Kasumi-1 (cell line): ENCODE results near the gene TMEM131L.
"Not testable (repeated sequence)": the region's sequence is repeated elsewhere in the genome, so short reads cannot be mapped to it uniquely, and the experiment has no call there.

Experiments used
- DNase-seq, 2 experiments: peaks; one replicate each; lab custom pipeline; 2025; lab: John Stamatoyannopoulos, UW

Gene TMEM131L, protein sequence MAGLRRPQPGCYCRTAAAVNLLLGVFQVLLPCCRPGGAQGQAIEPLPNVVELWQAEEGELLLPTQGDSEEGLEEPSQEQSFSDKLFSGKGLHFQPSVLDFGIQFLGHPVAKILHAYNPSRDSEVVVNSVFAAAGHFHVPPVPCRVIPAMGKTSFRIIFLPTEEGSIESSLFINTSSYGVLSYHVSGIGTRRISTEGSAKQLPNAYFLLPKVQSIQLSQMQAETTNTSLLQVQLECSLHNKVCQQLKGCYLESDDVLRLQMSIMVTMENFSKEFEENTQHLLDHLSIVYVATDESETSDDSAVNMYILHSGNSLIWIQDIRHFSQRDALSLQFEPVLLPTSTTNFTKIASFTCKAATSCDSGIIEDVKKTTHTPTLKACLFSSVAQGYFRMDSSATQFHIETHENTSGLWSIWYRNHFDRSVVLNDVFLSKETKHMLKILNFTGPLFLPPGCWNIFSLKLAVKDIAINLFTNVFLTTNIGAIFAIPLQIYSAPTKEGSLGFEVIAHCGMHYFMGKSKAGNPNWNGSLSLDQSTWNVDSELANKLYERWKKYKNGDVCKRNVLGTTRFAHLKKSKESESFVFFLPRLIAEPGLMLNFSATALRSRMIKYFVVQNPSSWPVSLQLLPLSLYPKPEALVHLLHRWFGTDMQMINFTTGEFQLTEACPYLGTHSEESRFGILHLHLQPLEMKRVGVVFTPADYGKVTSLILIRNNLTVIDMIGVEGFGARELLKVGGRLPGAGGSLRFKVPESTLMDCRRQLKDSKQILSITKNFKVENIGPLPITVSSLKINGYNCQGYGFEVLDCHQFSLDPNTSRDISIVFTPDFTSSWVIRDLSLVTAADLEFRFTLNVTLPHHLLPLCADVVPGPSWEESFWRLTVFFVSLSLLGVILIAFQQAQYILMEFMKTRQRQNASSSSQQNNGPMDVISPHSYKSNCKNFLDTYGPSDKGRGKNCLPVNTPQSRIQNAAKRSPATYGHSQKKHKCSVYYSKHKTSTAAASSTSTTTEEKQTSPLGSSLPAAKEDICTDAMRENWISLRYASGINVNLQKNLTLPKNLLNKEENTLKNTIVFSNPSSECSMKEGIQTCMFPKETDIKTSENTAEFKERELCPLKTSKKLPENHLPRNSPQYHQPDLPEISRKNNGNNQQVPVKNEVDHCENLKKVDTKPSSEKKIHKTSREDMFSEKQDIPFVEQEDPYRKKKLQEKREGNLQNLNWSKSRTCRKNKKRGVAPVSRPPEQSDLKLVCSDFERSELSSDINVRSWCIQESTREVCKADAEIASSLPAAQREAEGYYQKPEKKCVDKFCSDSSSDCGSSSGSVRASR (N-terminal part only)

DNA sequence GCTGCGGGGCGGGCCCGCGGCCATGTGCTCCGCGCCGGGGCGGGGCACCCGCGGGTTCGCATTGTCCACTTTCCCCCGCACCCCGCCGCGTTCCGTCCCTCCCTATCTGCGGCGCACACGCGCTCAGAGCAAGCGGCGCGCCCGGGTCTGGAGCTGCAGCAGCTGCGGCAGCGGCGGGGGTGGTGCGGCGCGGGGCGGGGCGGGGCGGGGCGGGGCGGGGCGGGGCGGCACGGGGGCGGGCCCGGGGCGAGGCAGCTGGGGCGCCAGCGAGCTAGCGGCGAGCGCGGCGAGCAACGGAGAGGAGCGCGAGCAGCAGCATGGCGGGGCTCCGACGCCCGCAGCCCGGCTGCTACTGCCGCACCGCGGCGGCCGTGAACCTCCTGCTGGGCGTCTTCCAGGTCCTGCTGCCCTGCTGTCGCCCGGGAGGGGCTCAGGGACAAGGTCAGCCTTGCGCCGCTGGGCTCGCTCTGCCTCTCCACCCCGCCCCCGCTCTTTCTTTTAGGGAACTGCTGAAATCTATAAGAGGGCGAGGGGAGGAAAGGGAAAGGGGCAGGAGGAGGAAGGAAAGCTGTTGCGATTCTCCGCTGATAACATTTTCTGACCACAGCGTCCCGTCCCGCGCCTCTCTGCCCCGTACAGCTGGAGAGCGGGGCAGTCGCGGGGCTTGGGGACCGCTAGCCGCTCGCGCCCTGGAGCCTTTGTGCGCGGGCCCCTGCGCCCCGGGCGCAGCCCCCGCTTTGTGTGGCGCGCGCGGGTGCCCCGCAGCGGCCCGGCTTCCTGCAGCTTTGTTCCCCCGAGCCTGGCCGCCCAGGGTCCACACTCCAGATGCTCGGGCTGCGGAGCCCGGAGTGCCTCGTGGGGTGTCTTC, at the start of gene TMEM131L:
Gene TMEM131L (plus strand): TSS at position 280 of the 868 bp plus-strand sequence. CDS start 38 bp downstream, at position 318.
- peak; percentile 77 to 80 for DNase-seq

DNA sequence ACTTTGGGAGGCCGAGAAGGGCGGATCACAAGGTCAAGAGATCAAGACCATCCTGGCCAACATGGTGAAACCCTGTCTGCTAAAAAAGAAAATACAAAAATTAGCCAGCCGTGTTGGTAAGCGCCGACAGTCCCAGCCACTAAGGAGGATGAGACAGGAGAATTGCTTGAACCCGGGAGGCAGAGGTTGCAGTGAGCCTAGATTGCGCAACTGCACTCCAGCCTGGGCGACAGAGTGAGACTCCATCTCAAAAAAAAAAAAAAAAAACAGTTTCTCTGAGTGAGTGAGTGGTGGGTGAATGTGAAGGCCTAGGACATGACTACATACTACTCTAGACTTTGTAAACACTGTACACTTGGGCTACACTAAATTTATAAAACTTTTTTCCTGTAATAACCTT, 49.7 kb upstream of the TMEM131L start:
- DNase-seq = not testable (repeated sequence)

DNA sequence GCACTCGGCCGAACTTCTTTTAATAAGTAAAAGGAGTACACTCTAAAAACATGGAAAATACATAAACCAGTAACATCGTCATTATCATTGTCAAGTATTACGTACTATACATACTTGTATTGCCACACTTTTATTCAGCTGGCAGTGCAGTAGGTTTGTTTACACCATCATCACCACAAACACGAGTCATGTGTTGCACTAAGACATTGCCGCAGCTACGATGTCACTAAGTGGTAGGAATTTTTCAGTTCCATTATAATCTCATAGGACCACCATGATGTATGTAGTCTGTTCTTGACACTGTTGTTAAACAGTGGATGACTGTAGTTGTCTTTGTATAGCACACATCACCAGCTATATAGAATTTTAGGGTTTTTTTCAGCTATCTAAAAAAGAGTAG, 48.0 kb upstream of the TMEM131L start:
- no peak for DNase-seq

DNA sequence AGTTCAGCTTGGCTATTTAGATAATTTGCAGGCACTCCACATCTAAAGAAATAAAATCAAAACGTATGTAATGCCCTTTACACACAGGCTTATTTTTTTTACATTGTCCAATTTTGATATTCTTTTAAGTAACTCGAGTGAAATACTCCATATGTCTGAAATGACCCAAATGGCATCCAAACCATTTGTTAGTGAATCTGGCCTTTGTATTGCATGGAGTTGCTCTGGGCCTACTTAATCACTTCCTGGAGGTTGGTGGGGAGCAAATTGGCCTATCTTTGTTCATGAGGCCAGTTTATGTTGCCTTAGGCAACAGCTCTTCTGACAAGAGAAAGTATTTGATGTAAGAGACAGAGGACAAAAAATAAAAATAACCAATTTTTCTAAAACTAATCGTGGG, 47.6 kb upstream of the TMEM131L start:
- DNase-seq = no peak

DNA sequence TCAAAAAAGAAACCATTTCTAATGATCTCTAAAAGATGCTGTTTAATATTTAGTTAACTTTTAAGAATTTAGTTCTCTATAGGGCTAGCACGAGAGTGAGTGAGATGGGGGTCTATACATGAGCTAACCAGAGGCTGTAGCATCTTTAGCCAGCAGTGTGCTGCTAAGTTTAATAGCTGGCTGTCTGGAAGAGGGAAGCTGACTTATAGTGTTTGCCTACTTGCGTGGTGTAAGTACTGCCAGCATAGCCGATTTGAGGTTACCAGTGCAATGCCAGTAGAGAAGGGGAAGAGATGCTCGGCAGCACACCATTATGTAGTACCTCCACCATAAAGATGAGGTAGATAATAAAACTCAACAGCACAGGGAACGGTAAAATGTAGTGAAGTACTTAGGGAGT, 47.1 kb upstream of the TMEM131L start:
- no peak for DNase-seq

DNA sequence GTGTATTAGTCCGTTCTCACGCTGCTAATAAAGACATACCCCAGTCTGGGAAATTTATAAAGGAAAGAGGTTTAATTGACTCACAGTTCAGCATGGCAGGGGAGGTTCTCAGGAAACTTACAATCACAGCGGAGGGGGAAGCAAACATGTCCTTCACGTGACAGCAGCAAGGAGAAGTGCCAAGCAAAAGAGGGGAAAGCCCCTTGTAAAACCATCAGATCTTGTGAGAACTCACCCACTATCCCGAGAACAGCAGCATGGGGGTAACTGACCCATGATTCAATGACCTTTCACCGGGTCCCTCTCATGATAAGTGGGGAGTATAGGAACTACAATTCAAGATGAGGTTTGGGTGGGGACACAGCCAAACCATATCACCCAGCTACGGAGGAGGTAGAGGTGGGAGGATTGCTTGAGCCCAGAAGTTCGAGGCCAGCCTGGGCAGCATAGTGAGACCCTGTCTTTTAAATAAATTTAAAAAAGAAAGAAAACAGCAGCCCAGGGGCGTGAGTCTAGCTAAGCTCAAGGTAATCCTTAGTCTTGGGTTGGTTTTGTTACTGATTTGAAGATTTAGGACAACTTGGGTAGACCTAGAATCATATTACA, 46.4 kb upstream of the TMEM131L start:
- DNase-seq = no peak

DNA sequence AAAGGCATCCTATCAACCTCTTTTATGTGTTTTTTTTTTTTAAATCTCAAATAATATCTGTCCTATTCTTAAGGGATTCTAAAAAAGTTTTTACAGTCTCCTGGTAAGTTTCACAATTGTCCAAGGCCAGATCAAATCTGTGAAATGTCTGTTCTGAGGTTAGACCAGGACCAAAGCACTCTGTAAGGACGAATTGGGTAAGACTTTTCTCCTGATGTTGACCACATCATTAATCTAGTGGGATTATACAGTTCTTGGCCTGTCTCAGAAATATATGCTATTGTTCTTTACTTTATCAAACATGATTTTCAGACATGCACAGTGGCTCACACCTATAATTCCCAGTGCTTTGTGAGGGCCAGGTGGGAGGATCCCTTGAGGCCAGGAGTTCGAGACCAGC, 45.8 kb upstream of the TMEM131L start:
- no peak for DNase-seq

DNA sequence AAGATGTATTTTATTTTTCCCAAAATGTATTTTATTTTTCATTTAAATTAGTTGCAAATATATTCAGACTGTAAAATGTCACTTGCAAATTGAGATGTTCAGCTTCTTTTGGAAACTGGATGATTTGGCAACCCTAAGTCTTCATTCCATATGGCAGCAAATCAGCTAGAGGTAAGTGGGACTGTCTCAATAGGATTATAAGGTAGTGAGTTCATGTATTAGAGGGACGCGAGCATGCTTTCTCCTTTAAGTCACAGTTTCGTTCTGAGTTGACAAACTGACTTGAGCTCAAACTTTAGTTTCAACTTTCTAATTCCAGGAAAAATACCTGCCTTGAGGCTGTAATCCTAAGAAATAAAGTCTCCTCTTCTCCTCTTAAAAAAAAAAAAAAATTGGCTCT, 44.2 kb upstream of the TMEM131L start:
- no peak for DNase-seq

DNA sequence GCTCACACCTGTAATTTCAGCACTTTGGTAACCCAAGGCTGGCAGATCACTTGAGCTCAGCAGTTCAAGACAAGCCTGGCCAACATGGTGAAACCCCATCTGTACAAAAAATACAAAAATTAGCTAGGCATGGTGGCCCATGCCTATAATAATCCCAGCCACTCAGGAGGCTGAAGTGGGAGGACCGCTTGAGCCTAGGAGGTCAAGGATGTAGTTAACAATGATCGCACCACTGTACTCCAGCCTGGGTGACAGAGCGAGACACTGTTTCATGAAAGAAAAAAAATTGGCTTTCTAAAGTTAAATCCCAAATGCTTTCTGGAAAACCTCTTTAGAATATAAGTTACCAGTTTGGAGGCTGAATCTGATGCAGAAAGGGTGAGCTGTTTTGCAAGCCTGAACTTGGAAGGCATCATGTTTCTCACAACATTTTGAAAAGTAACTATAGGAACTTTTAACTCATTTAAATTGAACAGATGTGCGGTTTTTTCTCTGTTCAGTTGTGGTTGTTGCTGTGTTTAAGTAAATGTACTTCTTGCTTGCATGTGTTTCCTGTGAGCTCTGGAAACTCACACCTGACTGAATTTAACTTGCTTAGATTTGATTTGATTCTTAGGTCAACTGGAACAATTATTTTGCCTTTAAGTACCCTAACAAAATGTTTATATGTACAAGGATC, 39.8 kb upstream of the TMEM131L start:
- DNase-seq = no peak

DNA sequence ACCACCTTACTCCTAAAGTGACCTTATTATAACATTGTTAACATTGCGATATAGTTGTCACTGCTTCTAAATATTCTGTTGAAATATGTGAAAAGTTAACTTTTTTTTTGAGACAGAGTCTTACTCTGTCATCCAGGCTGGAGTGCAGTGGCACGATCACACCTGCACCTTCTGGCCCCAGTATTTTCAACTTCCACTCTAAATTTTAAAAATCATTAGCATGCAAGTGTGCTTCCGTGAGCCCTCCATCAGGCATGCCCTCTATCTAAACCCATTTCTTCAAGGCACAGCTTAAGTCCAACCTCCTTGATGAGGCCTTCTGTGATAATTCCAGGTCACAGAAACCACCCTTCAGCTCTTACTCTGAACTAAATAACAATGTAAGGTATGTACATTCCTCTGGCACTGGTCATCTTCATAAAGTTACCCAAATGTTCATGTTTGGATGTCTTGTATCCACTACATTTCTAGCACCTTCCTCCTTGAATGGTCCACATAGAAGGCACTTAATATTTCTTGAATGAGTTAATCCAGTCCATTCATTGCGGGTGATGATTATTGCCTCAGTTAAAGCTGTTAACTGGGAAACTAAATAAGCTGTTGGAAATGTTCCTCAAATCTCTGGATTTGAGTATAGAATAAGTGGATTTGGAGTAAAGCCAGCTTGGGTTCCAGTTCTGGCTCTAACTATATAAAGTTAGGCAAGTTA, 38.6 kb upstream of the TMEM131L start:
- DNase-seq = no peak

DNA sequence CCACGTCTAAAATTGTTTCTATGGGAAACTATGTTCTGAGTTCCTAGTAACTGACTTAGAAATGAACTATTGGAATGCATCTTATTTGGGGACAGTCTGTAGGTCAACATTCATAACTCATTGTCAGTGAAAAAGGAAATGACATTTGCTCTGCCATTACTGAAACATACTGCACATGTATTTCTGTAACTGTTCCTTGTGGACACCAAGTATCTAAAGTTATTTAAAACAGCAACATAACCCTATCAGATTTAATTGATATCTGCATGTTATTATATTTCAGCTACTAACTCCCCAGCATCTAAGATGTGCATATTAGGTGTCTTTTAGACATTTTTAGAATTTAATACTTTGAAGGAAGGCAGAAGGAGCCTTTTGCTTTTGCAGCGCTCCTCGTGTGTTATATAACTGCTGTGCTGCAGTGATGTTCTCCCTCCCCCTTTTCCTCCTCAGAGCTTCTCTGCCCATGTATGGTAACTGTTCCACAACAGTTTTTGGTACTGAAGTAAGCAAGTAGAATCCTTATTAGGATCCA, 37.2 kb upstream of the TMEM131L start:
- DNase-seq = no peak

DNA sequence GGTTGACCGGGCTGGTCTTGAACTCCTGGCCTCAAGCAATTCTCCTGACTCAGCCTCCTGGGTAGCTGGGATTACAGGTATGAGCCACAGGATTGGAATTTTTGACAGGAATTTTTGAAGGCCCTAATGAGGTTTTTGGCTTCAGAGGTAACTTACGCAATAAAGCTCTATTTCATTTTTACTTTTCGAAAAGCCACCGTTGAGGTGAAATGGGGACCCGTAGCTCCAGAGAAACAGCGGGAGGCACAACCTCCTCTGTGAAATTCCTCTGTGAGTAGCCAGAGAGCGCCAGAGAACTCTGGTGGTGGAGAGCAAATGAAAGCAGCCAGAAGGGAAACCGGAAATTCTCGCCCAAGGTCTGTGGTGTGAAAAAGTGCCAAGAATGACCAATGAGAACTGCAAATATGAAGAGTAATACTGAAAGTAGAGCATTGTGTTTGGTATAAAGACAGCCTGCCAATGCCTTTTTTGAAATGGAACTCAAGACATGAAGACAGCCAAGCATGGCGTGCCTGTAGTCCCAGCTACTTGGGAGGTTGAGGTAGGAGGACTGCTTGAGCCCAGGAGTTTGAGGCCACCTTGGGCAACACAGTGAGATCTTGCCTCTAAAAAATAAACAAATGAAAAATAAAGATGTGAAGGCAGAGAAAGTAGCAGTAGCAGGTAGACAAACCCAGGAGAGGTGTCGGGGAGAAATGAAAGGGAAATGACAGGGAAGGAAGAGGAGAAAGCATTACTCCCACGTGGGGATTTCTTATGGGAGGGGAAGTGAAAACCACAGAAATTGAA, 33.0 kb upstream of the TMEM131L start:
- DNase-seq = peak; percentile 83 to 84

DNA sequence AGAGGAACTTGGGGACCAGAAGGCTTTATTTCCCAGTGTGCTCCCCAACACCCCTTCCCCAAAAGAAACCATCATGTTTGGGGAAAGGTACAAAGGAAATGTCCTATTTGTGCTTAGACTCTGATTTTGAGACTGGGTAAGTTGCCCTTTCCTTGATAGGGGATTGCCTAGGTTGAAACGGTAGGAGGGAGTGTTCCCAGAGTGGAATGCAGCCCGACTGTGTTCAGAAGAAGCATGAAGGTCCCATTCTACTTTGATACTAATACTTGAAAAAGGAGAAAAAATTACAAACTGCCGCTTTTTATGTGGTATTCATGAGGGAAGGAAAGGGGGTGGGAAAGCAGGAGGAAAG, 32.4 kb upstream of the TMEM131L start:
- DNase-seq = no peak

DNA sequence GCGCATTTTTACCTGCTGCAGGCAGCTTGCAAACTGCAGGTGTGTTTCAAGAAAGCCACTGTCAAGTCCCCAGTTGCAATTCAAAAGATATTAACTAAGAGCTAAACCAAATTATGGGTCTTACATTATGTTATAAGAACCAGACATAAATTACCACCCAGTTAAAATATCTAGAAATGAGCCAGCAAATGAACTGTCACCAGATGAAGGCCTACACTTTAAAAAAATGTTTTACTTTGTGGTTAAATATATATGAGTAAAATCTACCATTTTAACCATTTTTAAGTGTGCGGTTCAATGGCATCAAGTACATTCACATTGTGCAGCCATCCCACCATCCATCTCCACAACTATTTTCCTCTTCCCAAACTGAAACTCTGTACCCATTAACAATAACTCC, 32.0 kb upstream of the TMEM131L start:
- DNase-seq = no peak

DNA sequence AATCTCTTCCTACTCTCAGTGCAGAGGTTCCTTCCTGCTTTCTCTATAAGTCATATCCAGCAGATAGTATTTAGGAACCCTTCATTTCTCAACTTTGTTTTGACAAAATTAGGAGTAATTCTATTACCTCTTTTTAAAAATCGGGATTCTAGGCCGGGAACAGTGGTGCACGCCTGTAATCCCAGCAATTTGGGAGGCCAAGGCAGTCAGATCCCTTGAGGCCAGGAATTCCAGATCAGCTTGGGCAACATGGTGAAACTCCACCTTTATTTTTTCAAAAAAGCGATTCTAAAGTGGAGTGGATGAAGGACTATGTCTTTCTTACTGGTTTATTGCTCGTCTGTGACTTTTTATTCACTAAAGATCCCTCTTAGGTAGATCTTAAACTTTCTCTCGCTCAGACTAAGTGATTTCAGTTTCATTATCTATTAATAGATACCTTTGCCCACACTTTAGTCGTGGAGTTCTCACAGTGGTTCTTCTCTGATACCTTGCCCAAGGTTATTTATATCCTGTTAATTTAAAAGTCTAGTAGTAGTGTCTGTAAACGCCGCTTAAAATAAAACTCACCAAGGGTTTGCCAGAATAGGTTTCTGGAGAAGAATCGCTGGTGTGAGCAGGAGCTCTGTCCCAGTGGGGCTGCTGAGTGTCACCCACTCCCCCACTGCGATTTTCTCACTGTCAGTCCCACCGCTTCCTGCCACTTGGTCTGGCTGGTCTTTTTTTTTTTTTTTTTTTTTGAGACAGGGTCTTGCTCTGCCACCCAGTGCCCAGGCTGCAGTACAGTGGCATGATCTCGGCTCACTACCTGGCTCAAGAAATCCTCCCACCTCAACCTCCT, 27.0 kb upstream of the TMEM131L start:
- no peak for DNase-seq

DNA sequence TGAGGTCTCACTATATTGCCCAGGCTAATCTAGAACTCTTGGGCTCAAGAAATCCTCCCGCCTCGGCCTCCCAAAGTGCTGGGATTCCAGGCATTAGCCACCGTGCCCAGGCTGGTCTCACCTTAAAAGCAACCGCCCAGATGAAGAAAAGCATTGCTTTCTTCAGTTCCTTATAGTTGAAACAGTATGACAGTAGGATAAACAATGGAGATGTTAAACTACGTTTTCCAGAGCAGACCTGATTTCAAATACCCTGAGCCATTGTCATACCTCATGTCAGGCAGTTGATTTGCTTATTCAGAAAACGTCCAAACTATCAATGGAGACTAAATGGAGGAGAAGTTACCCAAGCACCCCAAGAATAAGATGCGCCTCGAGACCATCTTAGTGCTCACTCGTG, 26.3 kb upstream of the TMEM131L start:
- DNase-seq = no peak

DNA sequence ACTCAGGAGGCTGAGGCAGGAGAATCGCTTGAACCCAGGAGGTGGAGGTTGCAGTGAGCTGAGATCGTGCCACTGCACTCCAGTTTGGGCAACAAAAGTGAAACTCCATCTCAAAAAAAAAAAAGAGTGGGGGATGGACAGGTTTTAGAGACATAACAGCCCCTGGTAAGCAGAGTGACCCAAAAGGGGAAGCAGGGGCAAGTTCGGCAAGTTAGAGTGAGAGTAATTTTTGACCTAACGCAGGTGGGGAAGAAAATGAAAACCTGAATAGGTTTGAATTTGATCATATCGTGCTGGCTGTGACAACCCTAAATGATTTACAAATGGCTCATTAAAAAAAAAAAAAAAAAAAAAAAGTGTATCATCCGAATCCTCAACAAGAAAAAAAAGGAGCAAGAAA, 25.7 kb upstream of the TMEM131L start:
- no peak for DNase-seq
